HG03097 (cell line): ENCODE results near the gene ASXL3.

Experiments
- ATAC-seq: cut with Tn5 transposase; IDR thresholded peaks from one replicate; pipeline ENCODE4 v1.9.1; 2021; ENCODE audit not compliant: unreplicated experiment, low FRiP score

ASXL3 gene

GRCh38 chr18:33712719-33713118 is 134.7 kb downstream of the ASXL3 start:
- ATAC-seq: no peak

DNA sequence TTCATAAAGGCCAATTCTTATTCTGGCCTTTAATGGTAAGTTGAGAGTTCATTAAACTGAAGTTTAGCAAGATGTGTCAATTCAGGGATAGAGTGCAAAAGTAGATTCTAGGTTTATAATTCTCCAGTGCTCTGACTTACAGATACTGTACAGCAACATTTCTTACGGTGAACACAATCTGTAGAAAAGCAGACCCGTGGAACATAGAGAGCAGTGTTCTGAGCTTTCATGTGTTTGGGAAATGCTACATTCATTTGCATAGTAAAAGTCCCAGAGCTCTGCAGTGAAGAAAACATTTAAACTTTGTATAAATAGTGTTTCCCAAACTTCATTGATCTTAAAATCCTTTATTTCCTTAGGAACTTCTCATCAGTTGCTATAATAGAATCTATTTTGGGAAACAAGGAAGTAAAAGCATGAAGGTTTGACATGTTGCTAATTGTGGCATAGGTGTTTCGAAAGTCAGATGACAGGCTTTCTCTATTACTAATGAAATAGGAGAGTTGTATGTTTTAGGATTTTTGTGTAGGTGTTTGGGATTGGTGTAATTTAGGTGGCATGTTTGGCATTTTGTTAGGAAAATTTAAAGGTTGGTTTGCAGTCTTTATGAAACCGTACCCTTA is 138.2 kb downstream of the ASXL3 start:
- ATAC-seq: no peak

- no peak for ATAC-seq
Measured at GRCh38 chr18:33717339-33717738, 139.3 kb downstream of the ASXL3 start.

GRCh38 chr18:33720133-33720532 is 142.1 kb downstream of the ASXL3 start:
- ATAC-seq: no peak

- no peak for ATAC-seq
Measured at GRCh38 chr18:33729556-33729955, 151.5 kb downstream of the ASXL3 start.

DNA sequence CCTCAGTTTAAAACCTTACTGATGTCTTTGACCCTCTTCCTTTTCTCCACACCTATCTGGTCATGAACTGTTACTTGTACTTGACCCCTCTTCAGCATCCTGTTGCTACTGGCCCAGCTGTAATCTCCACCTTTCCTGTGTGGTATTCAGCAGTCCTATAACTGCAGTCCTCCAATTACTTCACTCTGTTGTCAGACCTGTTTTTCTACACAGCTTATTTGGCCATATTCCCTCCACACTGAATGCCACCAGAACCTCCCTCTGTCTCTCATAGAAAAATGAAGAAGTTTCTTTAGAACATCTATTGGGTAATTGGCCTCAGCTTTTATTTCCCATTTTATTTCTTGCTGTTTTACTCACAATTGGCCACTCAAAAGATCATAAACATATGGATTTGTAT is 155.4 kb downstream of the ASXL3 start:
- no peak for ATAC-seq

GRCh38 chr18:33735428-33735827 is 157.4 kb downstream of the ASXL3 start:
- ATAC-seq: no peak

DNA sequence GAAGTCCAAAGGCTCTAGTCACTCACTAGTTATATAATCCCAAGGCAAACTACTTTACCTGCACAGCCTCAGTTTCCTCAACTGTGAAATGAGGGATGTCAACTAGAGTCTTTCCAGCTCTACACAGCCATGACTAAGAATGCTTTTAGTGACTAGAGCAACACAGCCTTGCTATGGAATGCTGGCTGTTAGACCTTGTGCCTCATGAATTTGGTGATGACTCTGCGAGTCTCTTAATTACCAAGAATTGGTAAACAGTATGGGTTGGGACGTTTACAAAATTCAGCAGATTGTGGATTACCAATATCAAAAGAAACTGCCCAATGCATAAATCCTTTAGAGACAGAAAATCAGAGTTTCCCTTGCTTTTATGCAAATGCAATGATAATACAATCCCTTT is 163.7 kb downstream of the ASXL3 start:
- no peak for ATAC-seq

DNA sequence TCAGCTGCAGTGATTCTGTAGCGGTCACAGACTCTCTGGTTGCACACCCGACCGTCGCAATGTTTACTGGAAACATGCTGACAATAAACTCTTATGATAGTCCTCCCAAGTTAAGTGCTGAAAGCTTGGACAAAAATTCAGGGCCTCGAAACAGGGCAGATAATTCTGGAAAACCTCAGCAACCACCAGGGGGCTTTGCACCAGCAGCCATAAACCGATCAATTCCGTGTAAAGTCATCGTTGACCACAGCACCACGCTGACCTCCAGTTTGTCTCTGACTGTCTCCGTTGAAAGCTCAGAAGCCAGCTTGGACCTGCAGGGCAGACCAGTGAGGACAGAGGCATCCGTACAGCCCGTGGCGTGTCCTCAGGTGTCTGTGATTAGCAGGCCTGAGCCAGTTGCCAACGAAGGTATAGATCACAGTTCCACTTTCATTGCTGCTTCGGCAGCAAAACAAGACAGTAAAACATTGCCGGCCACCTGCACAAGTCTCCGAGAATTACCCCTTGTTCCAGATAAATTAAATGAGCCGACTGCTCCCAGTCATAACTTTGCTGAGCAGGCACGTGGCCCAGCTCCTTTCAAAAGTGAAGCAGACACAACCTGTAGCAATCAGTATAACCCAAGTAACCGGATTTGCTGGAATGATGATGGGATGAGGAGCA is 166.1 kb downstream of the ASXL3 start:
- no peak for ATAC-seq

DNA sequence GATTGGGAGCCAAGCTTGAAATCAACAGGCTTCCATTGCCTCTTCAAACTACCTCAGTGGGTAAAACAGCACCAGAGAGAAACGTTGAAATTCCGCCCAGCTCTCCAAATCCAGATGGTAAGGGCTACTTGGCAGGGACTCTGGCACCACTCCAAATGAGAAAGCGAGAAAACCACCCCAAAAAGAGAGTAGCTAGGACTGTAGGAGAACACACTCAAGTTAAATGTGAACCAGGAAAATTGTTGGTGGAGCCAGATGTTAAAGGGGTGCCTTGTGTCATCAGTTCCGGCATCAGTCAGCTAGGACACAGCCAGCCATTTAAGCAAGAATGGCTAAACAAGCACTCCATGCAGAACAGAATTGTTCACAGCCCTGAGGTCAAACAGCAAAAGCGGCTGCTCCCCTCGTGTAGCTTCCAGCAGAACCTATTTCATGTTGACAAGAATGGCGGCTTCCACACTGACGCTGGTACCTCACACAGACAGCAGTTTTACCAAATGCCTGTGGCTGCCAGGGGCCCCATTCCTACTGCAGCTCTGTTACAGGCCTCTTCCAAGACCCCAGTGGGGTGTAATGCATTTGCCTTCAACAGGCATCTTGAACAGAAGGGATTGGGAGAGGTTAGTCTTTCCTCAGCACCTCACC is 167.3 kb downstream of the ASXL3 start:
- ATAC-seq: no peak

DNA sequence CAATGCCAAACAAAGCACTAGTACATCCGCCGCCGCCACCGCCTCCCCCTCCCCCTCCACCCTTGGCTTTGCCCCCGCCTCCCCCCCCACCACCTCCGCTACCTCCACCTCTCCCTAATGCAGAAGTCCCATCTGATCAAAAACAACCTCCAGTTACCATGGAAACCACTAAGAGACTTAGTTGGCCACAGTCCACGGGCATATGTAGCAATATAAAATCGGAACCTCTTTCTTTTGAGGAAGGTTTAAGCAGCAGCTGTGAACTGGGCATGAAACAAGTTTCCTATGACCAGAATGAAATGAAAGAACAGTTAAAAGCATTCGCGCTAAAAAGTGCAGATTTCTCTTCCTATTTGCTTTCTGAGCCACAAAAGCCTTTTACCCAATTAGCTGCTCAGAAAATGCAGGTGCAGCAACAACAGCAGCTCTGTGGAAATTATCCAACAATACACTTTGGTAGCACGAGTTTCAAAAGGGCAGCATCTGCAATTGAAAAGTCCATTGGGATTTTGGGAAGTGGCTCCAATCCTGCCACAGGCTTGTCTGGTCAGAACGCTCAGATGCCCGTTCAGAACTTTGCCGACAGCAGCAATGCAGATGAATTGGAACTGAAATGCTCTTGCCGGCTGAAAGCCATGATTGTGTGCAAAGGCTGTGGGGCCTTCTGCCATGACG is 168.0 kb downstream of the ASXL3 start:
- ATAC-seq: no peak

DNA sequence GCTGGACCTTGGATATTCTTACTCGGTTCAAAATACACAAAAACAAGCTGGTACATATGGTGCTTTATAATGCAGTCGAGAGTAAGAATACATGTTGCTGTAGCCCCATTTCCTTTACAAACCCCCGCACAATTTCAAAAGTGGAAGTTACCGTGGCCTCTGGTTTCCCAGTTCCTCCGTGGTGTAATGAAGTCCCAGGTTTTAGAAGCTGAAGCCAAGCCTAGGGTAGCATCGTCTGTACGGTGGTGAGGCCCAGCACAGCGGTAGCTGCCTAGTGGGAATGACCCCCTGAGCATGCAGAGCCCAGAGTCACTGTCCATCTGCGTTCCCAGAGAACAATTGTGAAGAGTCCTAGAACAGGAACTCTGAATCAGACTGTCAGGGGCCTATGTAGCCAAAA is 171.8 kb downstream of the ASXL3 start:
- no peak for ATAC-seq

- ATAC-seq: no peak
Measured at GRCh38 chr18:33750366-33750765, 172.3 kb downstream of the ASXL3 start.

DNA sequence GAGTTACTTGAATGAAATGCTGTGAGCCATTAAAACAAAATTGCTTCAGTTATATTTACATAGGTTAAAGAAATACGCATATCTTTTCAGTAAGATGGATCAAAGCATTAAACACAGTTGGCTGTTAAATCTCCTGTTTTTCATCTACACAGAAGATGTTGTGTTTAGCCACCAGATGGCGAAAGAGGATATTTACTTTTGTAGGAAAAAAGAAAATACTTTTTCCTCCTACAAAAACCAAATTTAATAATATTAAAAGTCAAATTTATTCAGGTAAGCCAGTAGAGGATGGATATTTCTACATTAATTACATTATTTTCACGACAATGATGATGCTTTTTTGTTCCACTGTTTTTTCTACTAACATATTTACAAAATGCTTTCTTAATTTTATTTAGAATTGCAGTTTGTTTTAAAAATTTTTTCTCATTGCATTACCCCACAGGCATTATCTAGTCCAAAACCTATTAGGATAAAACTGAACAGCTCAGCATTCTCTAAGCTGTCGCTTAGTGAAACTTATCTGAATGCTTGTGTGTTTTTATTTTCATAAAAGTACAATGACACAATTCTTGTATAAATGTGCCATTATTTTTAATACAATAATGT is 173.7 kb downstream of the ASXL3 start:
- no peak for ATAC-seq

GRCh38 chr18:33755391-33755790 is 177.4 kb downstream of the ASXL3 start:
- no peak for ATAC-seq

- no peak for ATAC-seq
Measured at GRCh38 chr18:33755931-33756560, 178.0 kb downstream of the ASXL3 start.

DNA sequence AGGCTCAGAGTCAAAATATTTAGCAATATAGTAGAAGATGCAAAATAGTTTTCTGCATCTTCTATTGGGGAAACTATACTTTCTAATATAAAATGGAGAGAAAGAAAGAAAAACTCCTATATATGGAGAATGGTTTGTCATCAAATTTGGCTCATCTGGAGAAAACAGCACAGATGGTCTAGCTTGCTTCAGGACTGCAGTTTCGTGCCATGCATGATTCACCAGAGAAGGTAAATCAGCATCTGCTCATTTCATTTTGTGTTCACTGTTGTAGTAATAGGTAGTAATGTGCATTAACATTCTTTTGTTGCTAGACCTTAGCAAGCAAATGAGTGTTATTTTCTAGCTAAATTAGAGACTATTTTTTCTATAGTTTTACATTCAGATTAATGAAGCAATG is 179.0 kb downstream of the ASXL3 start:
- ATAC-seq: no peak

- no peak for ATAC-seq
Measured at GRCh38 chr18:33761363-33761762, 183.3 kb downstream of the ASXL3 start.

DNA sequence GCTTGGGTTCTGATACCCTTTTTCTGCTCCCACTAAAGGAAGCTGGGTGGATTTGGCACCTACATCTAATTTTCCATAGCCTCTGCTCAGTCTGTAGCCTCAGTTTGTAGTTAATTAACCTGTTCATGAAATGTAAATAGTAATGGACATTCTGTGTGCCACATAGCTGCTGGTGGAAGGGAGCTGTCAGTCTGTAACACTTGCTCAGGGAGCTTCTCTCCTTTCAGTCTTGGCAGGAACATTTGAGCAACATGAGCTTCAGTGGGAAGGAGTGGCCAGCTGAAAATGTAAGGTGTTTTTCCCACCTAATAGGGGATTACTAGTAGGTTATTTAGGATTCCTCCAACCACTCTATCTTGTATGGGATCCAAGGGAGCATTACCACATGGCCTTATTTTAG is 203.4 kb downstream of the ASXL3 start:
- ATAC-seq: no peak
